GM21717 (cell line): ENCODE measurements around the gene INAVA.
"Not testable (repeated sequence)": the region's sequence is repeated elsewhere in the genome, so short reads cannot be mapped to it uniquely, and the experiment has no call there.

ENCODE experiments used
- ATAC-seq: cut with Tn5 transposase; IDR thresholded peaks from one replicate; pipeline ENCODE4 v1.9.1; 2021; ENCODE audit warnings: mild to moderate bottlenecking, moderate library complexity; ENCODE audit not compliant: unreplicated experiment

INAVA gene

GRCh38 chr1:200896531-200897196 is 2.0 kb downstream of the INAVA start:
- no peak for ATAC-seq

- ATAC-seq: no peak
Observed at GRCh38 chr1:200897259-200897658, 2.6 kb downstream of the INAVA start.

- ATAC-seq: no peak
Observed at GRCh38 chr1:200899015-200899386, 4.3 kb downstream of the INAVA start.

- no peak for ATAC-seq
Observed at GRCh38 chr1:200899451-200899915, 4.8 kb downstream of the INAVA start.

GRCh38 chr1:200899954-200900867 is 5.5 kb downstream of the INAVA start:
- no peak for ATAC-seq

- no peak for ATAC-seq
Observed at GRCh38 chr1:200900877-200901276, 6.2 kb downstream of the INAVA start.

- no peak for ATAC-seq
Observed at GRCh38 chr1:200901350-200901749, 6.7 kb downstream of the INAVA start.

DNA sequence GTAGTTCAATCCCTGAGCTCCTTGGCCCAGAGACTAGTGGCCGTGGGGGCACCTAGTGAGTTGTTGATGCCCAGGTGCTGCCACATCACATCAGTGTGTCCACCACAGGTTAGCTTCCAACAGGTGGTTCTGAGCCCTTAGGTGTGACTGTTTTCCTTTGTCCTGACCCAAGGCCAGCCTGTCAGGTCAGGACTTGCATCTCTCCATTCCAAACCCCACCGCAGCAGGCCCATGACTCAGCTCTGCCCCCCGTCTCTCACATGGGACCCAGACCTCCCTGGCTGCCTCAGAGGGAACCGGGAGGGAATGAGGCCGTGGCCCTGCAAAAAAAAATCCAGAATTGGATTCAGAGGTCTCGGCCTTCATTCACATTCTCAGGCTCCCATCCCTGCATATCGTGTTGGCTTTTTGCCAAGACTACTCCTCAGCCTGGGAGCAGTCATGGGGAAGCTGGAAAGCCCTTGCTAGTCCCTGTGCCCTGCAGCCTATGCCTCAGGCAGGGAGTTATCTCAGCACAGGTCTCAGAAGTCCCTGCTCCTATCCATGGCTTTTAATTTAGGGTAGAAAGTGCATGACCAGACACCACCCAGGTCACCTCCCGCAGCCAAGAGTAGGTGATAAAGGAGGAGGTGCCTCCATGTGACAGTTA is 7.2 kb downstream of the INAVA start:
- ATAC-seq: no peak

- no peak for ATAC-seq
Observed at GRCh38 chr1:200903793-200904192, 9.1 kb downstream of the INAVA start.

DNA sequence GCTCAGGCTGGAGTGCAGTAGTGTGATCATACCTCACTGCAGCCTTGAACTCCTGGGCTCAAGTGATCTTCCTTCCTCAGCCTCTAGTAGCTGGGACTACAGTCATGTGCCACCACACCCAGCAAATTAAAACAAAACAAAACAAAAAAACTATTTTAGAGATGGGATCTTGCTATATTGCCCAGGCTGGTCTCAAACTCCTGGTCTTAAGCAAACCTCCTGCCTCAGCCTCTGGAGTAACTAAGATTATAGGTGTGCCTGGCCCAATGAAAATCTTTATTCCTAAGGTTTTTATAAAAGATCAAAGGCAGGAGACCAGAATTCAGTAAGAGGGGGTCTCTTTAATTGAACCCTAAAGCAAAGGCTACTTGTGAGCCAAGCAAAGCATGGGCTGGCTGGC is 10.1 kb downstream of the INAVA start:
- no peak for ATAC-seq

DNA sequence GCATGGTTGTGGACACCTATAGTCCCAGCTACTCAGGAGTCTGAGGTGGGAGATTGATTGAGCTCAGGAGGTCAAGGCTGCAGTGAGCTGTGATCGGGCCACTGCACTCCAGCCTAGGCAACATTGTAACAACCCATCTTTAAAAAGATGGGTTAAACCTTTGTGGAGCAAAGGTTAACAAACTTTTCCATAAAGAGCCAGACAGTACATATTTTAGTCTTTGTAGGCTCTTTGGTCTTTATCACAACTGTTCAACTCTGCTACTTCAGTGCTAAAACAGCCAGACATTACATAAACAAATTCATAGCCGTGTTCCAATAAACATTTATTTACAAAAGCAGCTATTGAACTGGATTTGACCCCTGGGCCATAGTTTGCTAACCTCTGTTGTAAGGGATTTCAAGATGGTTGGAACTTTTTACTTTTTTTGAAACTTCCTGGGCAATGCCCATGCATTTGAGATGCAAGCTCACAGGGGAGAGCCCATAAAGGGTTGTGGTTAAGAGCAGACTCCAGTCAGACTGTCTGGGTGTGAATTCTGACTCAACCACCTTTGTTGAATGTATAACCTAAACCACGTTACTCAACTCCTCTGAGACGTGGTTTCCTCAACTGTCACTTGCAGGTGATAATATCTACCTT is 10.8 kb downstream of the INAVA start:
- peak; percentile 54 for ATAC-seq

DNA sequence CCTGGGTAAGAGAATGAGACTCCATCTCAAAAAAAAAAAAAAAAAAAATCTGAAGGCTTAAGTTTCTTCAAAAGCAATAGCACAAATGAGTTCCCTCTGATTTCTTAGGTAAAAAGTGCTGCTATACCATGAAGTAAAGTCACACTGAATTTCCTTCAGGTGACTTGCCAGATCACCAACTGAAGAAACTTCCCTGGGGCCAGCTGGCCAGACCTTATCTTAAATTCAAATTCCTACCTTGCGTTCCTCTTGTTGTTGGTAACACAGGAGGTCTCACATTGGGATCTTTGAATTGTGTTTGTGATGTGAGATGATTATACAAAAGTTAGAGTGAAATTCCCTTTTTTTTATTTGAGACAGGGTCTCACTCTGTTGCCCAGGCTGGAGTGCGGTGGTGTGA is 11.8 kb downstream of the INAVA start:
- ATAC-seq: no peak

DNA sequence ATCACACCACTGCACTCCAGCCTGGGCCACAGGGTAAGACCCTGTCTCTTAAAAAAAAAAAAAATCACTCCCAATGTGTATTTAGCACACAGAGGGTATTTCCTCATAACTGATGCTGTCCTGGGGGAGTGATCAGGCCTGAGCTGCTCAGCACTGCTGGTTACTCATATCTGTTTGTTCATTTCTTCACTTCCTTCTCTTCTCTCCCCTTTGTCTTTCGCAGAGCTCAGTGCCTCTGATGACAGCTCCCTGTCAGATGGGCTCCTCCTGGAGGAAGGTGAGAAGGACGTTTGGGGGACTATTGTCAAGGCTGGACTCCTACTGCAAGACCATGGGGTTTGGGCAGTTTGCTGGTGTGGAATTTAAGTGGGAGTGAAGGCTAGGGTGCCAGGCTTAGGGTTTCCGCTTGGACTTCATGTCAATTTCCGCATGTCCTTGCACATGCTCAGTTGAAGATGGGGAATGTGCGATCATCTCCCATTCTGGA is 13.0 kb downstream of the INAVA start:
- peak; percentile 60 for ATAC-seq

- ATAC-seq: no peak
Observed at GRCh38 chr1:200908191-200908868, 13.6 kb downstream of the INAVA start.

DNA sequence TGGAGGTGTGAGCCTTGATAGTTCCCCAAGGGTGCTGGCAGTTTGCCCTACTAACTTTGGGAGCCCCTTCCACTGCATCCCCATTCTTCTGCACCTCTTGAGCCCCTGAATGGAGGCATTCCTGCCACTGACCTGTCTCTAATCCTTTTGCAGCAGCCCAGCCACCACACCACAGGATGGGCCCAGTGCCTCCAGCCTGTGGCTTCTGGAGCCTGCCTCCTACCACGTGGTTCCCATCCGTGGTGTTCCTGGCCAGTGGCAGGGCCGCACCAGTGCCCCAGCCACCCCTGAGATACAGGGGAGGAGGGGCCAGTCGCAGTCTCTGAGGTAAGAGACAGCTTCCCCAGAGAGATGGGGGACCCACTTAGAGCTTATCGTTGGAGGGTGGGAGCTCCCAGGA is 14.4 kb downstream of the INAVA start:
- ATAC-seq: no peak

- no peak for ATAC-seq
Observed at GRCh38 chr1:200909757-200910239, 15.1 kb downstream of the INAVA start.

- ATAC-seq: no peak
Observed at GRCh38 chr1:200911361-200911760, 16.7 kb downstream of the INAVA start.

DNA sequence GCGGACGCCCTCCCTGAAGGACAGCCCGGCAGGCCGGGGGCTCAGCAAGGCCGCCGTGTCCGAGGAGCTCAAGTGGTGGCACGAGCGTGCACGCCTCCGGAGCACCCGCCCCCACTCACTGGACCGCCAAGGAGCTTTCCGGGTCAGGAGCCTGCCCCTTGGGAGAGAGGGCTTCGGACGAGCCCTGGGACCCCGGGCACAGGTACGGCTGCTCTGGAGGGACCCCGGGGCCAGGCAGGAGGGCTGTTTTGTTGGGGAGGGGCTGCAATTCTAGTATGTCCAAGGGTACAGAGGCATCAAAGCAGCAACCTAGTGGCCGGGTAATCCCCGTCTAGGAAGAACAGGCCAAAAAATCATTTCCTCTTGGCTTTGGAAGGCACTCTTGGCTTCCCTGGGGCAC is 17.2 kb downstream of the INAVA start:
- not testable (repeated sequence) for ATAC-seq

DNA sequence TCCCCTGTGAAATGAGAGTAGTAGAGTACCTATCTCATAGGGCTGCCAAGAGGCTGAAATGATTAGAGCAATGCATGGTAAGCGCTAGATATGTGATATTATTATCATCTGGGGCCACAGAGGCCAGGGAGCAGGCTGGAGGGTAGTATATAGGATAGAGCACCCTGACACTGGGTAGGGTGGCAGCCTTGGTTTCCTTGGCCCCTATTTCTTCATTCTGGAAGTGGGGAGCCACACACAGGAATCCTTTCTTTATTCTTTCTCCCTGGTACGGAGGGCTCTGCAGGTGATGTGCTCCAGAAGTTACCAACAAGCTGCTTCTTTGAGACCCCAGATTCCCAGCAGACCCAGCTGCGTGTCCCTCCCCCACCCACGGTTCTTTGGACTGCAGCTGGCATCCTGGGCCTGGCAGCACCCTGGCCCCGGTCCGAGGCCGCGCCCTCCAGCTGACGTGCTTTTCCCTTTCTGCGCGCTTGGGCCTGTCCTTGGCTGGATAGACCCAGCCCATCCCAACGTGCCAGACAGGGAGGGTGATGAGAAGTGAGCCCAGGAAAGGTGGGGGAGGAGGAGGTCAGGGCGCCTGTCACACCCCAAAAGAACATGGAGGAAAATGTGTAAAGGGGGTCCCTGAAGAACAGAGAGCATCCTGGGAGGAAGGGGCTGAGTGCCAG is 18.2 kb downstream of the INAVA start:
- ATAC-seq: no peak

- ATAC-seq: no peak
Observed at GRCh38 chr1:200916152-200916551, 21.5 kb downstream of the INAVA start.
